Measurements from ENCODE around the gene TCP1.
A peak's percentile ranks its signal among the peaks of the same experiment; 100 is the strongest.
"Not testable (repeated sequence)": the region's sequence is repeated elsewhere in the genome, so short reads cannot be mapped to it uniquely, and the experiment has no call there.

Gene TCP1

GRCh38 chr6:159769470-159769869 is 19.9 kb downstream of the TCP1 start:
- no peak for DNase-seq

GRCh38 chr6:159766906-159767305 is 22.5 kb downstream of the TCP1 start:
- no peak for DNase-seq

DNA sequence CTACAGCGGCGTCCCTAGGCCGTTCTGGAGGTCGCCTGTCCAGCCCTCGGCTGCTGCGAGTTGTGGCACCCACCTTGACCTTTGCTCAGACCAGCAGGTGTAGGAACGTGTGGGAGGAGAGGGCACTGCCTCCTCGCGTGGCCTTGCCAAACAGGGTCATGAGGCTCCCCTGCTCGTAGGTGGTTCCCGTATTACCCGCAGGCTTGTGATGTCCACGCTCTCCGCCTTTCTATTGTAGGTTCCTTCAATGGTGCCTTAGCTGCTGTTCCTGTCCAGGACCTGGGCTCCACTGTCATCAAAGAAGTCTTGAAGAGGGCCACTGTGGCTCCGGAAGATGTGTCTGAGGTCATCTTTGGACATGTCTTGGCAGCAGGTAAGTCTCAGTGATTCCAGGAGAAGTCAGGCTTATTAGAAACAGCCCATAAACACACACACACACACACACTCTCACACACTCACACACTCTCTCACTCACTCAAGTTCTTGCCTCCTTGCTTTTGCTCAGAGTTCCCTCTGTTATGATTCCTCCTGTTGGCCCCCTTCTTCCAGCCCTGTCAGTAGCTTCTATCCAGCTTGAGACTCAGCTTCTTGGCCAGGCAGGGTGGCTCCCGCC is 26.6 kb downstream of the TCP1 start:
- DNase-seq = peak; percentile 68

DNA sequence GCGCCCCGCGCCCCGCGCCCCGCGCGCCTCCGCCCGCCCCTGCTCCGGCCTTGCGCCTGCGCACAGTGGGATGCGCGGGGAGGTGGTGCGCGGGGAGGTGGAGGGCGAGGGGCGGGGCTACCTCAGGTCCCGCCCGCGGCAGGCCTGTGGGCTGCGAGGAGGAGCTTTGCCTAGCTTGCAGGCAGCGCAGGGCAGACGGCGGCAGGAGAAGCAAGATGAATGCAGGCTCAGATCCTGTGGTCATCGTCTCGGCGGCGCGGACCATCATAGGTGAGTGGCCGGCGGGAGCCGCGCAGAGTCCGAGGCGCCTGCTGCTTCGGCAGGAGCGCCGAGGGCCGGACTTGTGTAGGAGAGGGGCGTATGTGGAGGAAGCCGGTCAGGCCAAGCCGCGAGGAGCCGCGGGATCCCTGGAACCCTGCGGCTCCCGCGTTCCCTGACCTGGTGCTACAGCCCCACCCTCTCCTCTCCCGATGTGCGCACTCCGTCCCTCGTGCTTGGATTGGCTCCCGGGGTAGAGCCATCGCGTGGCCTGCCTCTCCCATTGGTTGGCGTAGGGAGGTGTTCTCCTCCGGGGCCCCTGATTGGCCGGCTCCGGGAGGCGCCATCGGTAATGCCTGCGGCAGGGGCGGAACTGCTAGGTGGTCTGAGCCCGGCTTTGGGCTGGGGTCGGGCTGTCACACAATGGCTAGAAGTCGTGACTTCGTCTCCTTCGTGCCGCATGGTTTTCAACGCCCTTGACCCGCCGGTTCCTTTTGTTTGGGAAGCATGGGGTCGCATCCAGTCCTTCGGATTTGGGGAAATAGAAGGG is 27.3 kb downstream of the TCP1 start, which contains the start of gene ACAT2:
Gene ACAT2, plus strand, starts transcription at position 173 of the 808 bp plus-strand sequence. Its CDS starts 43 bp downstream, at position 216.
- DNase-seq = peak; percentile 95

GRCh38 chr6:159761129-159761872 is 28.1 kb downstream of the TCP1 start:
- no peak for DNase-seq

GRCh38 chr6:159760602-159761057 is 28.8 kb downstream of the TCP1 start:
- no peak for DNase-seq

DNA sequence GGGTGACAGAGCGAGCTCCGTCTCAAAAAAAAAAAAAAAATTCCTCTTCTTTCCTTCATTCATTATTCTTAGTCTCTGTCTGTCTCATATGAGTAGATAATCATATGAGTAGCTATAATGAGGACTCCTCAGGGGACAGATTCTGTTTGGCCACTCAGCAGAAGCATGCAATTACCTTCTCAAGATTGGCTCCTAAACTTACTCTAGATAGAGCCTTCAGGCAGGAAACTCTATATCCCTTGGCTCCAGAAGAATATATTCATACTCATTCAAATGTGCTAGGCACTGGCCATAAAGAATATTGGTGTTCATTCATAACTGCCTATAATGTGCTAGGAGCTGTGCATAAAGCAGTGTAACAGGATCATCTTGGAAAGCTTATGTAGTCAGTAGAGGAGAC is 29.8 kb downstream of the TCP1 start:
- DNase-seq = no peak

GRCh38 chr6:159758031-159759001 is 31.1 kb downstream of the TCP1 start:
- DNase-seq = no peak

DNA sequence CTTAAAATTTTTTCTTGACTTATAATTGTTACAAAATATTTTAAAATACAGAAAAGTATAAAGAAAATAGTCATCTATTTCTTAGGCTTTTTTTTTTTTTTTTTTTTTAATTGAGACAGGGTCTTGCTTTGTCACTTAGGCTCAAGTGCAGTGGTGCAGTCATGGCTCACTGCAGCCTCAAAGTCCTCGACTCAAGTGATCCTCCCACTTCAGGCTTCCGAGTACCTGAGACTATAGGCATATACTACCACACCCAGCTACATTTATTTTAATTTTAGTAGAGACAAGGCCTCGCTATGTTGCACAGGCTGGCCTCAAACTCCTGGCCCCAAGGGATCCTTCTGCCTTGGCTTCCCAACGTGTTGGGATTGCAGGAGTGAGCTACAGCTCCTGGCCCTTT is 32.9 kb downstream of the TCP1 start:
- DNase-seq = no peak

DNA sequence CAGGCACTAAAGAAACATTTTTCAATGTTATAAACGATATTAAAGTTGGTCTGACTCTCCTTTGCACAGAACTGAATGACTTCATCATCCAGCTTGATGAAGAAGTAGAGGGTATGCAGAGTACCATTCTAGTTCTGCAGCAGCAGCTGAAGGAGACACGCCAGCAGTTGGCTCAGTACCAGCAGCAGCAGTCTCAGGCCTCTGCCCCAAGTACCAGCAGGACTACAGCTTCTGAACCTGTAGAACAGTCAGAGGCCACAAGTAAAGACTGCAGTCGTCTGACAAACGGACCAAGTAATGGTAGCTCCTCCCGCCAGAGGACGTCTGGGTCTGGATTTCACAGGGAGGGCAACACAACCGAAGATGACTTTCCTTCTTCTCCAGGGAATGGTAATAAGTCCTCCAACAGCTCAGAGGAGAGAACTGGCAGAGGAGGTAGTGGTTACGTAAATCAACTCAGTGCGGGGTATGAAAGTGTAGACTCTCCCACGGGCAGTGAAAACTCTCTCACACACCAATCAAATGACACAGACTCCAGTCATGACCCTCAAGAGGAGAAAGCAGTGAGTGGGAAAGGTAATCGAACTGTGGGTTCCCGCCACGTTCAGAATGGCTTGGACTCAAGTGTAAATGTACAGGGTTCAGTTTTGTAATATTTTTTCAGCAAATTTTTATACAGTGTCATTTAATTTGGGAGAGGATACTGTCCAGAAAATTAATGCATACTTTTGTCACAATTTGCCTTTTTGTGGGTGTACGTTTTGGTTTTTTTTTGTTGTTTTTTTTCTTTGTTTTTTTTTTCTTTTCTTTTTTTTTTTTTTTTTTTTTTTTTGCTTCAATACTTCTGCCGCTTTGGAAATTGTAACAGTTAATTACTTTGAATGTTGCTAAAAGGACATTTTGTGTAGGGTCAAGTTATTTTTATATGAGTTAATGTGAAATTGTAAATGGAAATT is 34.2 kb downstream of the TCP1 start:
- DNase-seq = no peak

- no peak for DNase-seq
Observed at GRCh38 chr6:159754401-159754800, 35.0 kb downstream of the TCP1 start.

GRCh38 chr6:159753081-159753872 is 36.1 kb downstream of the TCP1 start:
- DNase-seq = no peak

DNA sequence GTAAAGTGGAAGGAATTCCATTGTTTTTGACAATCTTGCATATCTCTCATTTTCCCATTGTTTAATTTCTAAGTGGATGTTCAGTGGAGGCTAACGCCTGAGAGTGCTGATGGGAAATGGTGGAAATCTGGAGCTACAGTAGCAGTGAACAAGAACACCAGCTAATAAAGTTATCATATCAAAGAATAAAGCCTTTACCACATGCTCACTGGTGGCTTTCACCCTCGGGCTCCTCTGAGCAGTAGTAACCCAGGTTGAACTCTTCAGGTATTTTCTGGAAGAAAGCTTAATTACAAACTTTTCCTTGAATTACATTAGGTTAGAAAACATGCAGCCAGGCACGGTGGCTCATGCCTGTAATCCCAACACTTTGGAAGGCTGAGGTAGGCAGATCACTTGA is 38.0 kb downstream of the TCP1 start:
- no peak for DNase-seq

GRCh38 chr6:159748127-159748526 is 41.3 kb downstream of the TCP1 start:
- not testable (repeated sequence) for DNase-seq

GRCh38 chr6:159746759-159747158 is 42.6 kb downstream of the TCP1 start:
- no peak for DNase-seq

DNA sequence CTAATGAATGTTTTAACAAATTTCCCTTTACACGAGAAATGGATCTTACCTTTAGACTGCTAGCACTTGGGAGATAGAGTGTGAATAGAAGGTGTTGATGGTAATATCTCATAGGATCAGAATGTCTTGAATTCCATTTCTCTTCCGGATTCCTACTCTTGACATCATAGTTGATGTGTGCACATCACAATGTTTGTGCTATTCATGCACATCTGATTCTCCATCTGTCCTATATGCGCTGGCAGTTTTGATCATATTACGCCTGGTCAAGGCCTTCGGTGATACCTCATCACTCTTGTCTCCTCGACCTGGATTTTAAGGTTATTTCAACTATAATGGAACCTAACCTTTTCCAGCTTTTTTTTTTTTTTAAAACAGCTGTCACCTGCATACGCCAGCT is 44.3 kb downstream of the TCP1 start:
- no peak for DNase-seq

DNA sequence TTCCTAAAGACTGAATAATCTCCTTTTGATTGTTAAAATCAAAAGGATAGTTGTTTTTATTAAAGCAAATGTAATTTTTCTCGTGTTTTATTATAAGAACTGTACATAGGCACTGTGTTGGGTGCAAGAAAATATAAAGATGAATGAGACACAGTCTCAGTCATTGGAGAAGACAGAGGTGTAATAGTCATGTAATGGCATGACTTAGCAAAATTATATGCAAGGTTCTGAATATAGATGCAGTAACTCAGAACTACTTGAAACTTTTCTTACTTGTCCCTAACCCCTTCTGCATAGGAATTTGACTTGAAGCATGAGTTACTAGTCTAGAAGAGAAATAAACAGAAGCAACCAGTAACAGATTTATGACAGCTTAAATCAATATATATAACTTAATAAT is 47.2 kb downstream of the TCP1 start:
- no peak for DNase-seq

- DNase-seq = no peak
Observed at GRCh38 chr6:159739341-159739740, 50.1 kb downstream of the TCP1 start.

- no peak for DNase-seq
Observed at GRCh38 chr6:159736908-159737307, 52.5 kb downstream of the TCP1 start.

GRCh38 chr6:159733395-159733794 is 56.0 kb downstream of the TCP1 start:
- DNase-seq = not testable (repeated sequence)
